ENCODE data around the gene CNTN6. TPM values are rescaled to one million over a fixed set of nuclear protein-coding genes. Genes with fewer than 3 reads are reported as not detected.

Gene CNTN6
- total RNA-seq, 3 donors from 2014 or later: 0.32 TPM; not detected in 2

DNA sequence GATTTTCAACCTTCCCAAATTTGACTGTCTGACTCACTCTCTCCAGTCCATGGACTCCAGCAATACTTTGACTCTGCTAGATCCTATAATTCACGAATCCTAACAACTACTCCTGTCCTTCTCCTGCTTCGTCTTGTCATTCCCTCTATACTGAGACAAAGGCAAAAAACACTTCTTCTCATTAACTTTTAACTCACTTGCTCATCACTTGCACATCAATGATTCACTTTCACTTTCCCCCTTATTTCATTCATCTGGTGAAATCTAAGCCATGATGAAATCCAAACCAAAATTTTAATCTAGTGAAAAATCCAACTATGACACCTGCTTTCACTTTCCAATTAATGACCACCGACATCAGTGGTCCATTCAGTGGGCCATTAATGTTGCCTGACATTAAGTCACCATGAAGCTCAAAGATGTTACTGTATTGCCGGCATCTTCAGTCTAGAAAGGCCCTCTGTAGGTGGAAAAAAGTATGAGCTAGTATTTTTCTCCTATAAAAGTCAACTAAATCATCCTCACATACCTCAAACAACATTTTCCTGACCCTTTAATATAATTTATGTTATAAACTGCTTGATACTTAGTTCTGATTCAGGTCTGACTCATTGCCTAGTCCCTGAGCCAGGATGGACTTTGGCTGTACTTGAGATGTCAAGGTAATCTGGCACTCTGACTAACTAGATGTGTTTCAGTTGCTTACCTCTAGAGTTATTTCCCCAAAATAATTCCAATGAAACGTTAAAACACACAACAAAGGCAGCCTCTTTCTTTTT, 158.6 kb downstream of the CNTN6 start:
- TF ChIP-seq, protein P1, sequence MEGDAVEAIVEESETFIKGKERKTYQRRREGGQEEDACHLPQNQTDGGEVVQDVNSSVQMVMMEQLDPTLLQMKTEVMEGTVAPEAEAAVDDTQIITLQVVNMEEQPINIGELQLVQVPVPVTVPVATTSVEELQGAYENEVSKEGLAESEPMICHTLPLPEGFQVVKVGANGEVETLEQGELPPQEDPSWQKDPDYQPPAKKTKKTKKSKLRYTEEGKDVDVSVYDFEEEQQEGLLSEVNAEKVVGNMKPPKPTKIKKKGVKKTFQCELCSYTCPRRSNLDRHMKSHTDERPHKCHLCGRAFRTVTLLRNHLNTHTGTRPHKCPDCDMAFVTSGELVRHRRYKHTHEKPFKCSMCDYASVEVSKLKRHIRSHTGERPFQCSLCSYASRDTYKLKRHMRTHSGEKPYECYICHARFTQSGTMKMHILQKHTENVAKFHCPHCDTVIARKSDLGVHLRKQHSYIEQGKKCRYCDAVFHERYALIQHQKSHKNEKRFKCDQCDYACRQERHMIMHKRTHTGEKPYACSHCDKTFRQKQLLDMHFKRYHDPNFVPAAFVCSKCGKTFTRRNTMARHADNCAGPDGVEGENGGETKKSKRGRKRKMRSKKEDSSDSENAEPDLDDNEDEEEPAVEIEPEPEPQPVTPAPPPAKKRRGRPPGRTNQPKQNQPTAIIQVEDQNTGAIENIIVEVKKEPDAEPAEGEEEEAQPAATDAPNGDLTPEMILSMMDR (IDR thresholded peaks at IDR 0.05): no peak
- ATAC-seq (peak; percentile 43), DNase-seq (no peak)
- no peaks in the 10 kb centered on the region for H3K9me3 ChIP-seq
- no peaks in the 10 kb centered on the region for H3K4me1 ChIP-seq (ENCODE audit: low read depth)
- intact Hi-C loops (cut with DNase I, micrococcal nuclease): no loop called here
- no peak overlapping the region for H3K4me3 ChIP-seq
- no peaks in the 10 kb centered on the region for H3K36me3 ChIP-seq (ENCODE audit: low read depth)

- intact Hi-C loops (cut with DNase I, micrococcal nuclease): no loop called here
- Histone ChIP-seq H3K36me3 (ENCODE audit: low read depth) (no peaks in the 10 kb centered on the region), H3K9me3 (no peaks in the 10 kb centered on the region), H3K4me1 (ENCODE audit: low read depth) (no peaks in the 10 kb centered on the region), H3K4me3 (no peak overlapping the region)
- TF ChIP-seq, protein P1 (IDR thresholded peaks at IDR 0.05): no peak
- ATAC-seq (no peak), DNase-seq (no peak)
Measured at GRCh38 chr3:1252061-1252430, 159.2 kb downstream of the CNTN6 start.

GRCh38 chr3:1262246-1262645, 169.4 kb downstream of the CNTN6 start:
- peak; percentile 86 for ATAC-seq
- intact Hi-C loops (cut with DNase I, micrococcal nuclease): no loop called here

DNA sequence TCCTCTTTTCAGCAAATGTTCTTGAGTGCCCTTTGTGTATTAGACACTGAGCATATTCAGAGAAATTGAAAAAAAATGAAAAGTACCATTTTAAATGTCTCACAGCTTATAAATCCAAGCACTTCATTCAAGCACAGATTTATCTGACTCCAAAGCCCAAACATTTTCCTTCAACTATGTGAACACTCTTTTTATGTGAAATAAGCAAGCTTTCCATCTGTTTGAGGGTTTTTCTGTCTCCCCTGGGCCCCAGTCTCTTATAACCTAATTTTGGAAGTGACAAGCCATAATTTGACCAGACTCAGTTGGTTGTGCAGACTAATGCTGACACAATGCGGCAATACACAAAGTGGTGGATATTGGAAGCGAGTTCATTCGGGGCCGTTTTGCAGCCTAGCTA, 170.3 kb downstream of the CNTN6 start:
- H3K4me1 ChIP-seq (ENCODE audit: low read depth): no peaks in the 10 kb centered on the region
- ATAC-seq: no peak
- TF ChIP-seq, protein P1 (IDR thresholded peaks at IDR 0.05): no peak
- no peaks in the 10 kb centered on the region for H3K9me3 ChIP-seq
- DNase-seq: no peak
- intact Hi-C loops (cut with DNase I, micrococcal nuclease): no loop called here
- no peaks in the 10 kb centered on the region for H3K36me3 ChIP-seq (ENCODE audit: low read depth)
- H3K4me3 ChIP-seq: no peak overlapping the region

More at GRCh38 chr3:1262246-1262645, 169.4 kb downstream of the CNTN6 start:
- TF ChIP-seq, protein P1 (IDR thresholded peaks at IDR 0.05): no peak
- no peak for DNase-seq
- no peaks in the 10 kb centered on the region for H3K9me3 ChIP-seq
- H3K36me3 ChIP-seq (ENCODE audit: low read depth): no peaks in the 10 kb centered on the region
- no peaks in the 10 kb centered on the region for H3K4me1 ChIP-seq (ENCODE audit: low read depth)
- no peak overlapping the region for H3K4me3 ChIP-seq

- ATAC-seq (no peak), DNase-seq (no peak)
- no peaks in the 10 kb centered on the region for H3K4me1 ChIP-seq (ENCODE audit: low read depth)
- no peaks in the 10 kb centered on the region for H3K36me3 ChIP-seq (ENCODE audit: low read depth)
- intact Hi-C loops (cut with DNase I, micrococcal nuclease): no loop called here
- TF ChIP-seq, protein P1 (IDR thresholded peaks at IDR 0.05): no peak
- no peaks in the 10 kb centered on the region for H3K9me3 ChIP-seq
- H3K4me3 ChIP-seq: no peak overlapping the region
Measured at GRCh38 chr3:1269808-1270207, 177.0 kb downstream of the CNTN6 start.
